Activated CD8-positive, alpha-beta T cell treated with anti-CD3 and anti-CD28 coated beads for 36 hours (primary cell): Measurements from ENCODE around the gene KDM4C. TPM values are rescaled to one million over a fixed set of nuclear protein-coding genes. Genes with fewer than 3 reads are reported as not detected.

Experiments
- ATAC-seq: fragments of 200-7000 bp; cut with Tn5 transposase; one replicate; pipeline ENCODE4 v1.10.0; 2021; ENCODE audit warnings: mild to moderate bottlenecking, moderate library complexity
- CTCF ChIA-PET: fragments of 350-600 bp; sonication (Branson Sonifier 250); formaldehyde crosslinking; loops from one replicate; lab custom pipeline; 2021; ENCODE audit warnings: antibody characterized with exemption; lab: Charles Lee
- POLR2A ChIA-PET: fragments of 350-600 bp; sonication (Branson Sonifier 250); formaldehyde crosslinking; loops from one replicate; lab custom pipeline; 2021; ENCODE audit warnings: antibody characterized with exemption; lab: Charles Lee
- DNase-seq: peaks from one replicate; pipeline ENCODE4 v3.0.0-alpha.2; 2020
- H3K27ac Mint-ChIP-seq: one replicate; pipeline ENCODE4 v1.8.0; 2021; ENCODE audit warnings: mild to moderate bottlenecking, mixed read lengths
- H3K27me3 Mint-ChIP-seq: one replicate; pipeline ENCODE4 v1.8.0; 2021; ENCODE audit warnings: mixed read lengths
- H3K36me3 Mint-ChIP-seq: one replicate; pipeline ENCODE4 v1.8.0; 2021; ENCODE audit warnings: low read depth, mixed read lengths
- H3K4me1 Mint-ChIP-seq: one replicate; pipeline ENCODE4 v1.8.0; 2021; ENCODE audit warnings: low read depth, mixed read lengths
- H3K4me3 Mint-ChIP-seq: one replicate; pipeline ENCODE4 v1.8.0; 2021; ENCODE audit warnings: mild to moderate bottlenecking, moderate library complexity, mixed read lengths
- H3K9me3 Mint-ChIP-seq: one replicate; pipeline ENCODE4 v1.8.0; 2021; ENCODE audit warnings: mixed read lengths
- CTCF ChIP-seq: fragments of 200-600 bp; IDR thresholded peaks from one replicate; pipeline ENCODE4 v1.8.0; 2022; ENCODE audit warnings: antibody characterized with exemption, mild to moderate bottlenecking
- intact Hi-C: fragments of 100-400 bp; cut with micrococcal nuclease; formaldehyde crosslinking; loops from one replicate; pipeline ENCODE4 v1.10.0; 2022
- total RNA-seq, 2 experiments: library from RNA; stranded (reverse); gene quantifications; one replicate each; pipeline ENCODE4 v1.2.3, GENCODE V29; 2021

Gene KDM4C
- total RNA-seq, 2 experiments from 2014 or later, result 31.1 to 32.9 TPM

DNA sequence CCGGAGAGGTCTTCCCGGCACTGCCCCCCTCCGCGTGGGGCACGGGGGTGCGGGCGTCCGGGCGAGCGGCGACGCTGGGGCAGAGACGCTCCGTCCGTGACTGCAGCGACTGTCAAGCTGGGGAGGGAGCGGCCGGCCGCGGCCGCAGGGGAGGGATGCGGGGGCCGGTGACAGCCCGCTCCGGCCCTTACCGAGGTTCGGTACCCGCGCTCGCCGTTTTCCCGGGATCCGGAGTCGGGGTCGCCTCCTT lies 400 bp downstream of the KDM4C start:
- peaks cover 3% of the 10 kb centered on the region for H3K9me3 Mint-ChIP-seq
- peak overlapping the region; percentile 99 for H3K27ac Mint-ChIP-seq
- ATAC-seq (peak; percentile 2), DNase-seq (no peak)
- CTCF ChIA-PET, result interaction anchor here (0.9 kb wide), 1 partner anchor 69 kb away, joined by 4 read pairs; no protein-coding TSS in a partner anchor
- POLR2A ChIA-PET, result interaction anchor here (1.0 to 4.3 kb wide), 9 partner anchors 9 to 345 kb away, joined by 3 to 28 read pairs (median 7); partner anchors contain the start of gene UHRF2
- intact Hi-C loops, result loop anchor here (5.0 kb wide), 1 partner anchor 76 kb away; no protein-coding TSS in a partner anchor
- H3K4me3 Mint-ChIP-seq, result peak overlapping the region; percentile 96
- peaks cover 27% of the 10 kb centered on the region for H3K4me1 Mint-ChIP-seq
- no peak for TF ChIP-seq CTCF
- H3K27me3 Mint-ChIP-seq, result no peaks in the 10 kb centered on the region
- peaks cover 10% of the 10 kb centered on the region for H3K36me3 Mint-ChIP-seq

- H3K27ac Mint-ChIP-seq, result peak overlapping the region; percentile 93
Observed at GRCh38 chr9:6758498-6759184, 868 bp downstream of the KDM4C start.

DNA sequence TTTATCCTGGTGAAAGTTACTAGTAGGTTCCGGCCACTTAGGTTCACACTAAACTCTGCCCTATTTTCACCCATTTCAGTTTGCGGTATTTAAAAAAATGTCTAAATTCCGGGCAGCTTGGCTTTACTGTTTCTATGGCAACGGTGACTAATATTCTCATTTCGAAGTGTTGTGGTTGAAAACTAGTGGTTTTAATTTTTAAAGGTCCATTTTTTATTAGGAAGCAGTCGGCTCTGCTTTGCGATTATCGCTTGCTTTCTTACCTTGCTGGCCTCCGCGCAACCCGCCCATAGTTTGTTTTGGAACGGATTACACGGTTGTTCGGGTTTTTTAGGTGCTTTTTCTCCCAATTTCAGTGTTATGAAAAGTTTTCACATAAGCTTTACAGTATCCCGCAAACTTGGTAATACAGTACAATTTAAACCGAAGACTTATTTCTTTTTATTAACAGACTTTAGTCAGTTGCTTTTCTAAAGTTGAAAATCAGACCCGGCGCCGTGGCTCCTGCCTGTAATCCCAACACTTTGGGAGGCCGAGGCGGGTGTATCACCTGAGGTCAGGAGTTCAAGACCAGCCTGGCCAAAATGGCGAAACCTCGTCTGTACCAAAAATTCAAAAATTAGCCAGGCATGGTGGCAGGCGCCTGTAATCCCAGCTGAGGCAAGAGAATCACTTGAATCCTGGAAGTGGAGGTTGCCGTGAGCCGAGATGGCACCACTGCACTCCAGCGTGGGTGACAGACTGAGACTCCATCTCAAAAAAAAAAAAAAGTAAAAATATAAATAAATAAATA lies 1.6 kb downstream of the KDM4C start:
- H3K9me3 Mint-ChIP-seq, result peaks cover 6% of the 10 kb centered on the region
- DNase-seq, result peak; percentile 48

More at GRCh38 chr9:6758498-6759184, 868 bp downstream of the KDM4C start:
- DNase-seq, result peak; percentile 76
- peaks cover 31% of the 10 kb centered on the region for H3K4me1 Mint-ChIP-seq
- ATAC-seq, result peak; percentile 29
- peaks cover 6% of the 10 kb centered on the region for H3K9me3 Mint-ChIP-seq
- H3K27me3 Mint-ChIP-seq, result no peaks in the 10 kb centered on the region
- H3K4me3 Mint-ChIP-seq, result peak overlapping the region; percentile 96
- TF ChIP-seq CTCF, result no peak
- CTCF ChIA-PET, result interaction anchor here (0.9 kb wide), 1 partner anchor 68 kb away, joined by 4 read pairs; no protein-coding TSS in a partner anchor
- peaks cover 13% of the 10 kb centered on the region for H3K36me3 Mint-ChIP-seq
- intact Hi-C loops, result loop anchor here (5.0 kb wide), 1 partner anchor 76 kb away; no protein-coding TSS in a partner anchor
- POLR2A ChIA-PET, result interaction anchor here (0.6 to 4.3 kb wide), 13 partner anchors 10 to 1759 kb away, joined by 3 to 28 read pairs (median 4); partner anchors contain the start of gene UHRF2

DNA sequence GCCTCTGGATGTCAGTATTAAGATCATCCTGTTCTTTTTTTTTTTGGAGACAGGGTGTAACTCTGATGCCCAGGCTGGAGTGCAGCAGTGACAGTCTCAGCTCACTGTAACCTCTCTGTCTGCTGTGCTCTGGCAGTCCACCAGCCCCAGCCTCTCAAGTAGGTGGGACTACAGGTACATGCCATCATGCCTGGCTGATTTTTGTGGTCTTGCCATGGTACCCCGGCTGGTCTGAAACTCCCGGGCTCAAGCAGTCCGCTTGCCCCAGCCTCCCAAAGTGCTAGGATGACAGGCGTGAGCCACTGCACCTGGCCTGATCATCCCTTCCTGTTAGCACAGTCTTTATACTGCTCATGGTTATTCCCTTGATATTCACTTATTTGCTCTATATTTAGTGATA lies 3.5 kb downstream of the KDM4C start:
- no peaks in the 10 kb centered on the region for H3K27me3 Mint-ChIP-seq
- H3K4me1 Mint-ChIP-seq, result peaks cover 53% of the 10 kb centered on the region
- no peak for ATAC-seq
- no peak for DNase-seq
- POLR2A ChIA-PET, result interaction anchor here (0.6 kb wide), 1 partner anchor 15 kb away, joined by 3 read pairs; no protein-coding TSS in a partner anchor
- H3K27ac Mint-ChIP-seq, result no peak overlapping the region
- CTCF ChIA-PET, result no interaction called here
- H3K4me3 Mint-ChIP-seq, result no peak overlapping the region
- TF ChIP-seq CTCF, result no peak
- H3K36me3 Mint-ChIP-seq, result peaks cover 13% of the 10 kb centered on the region
- peaks cover 6% of the 10 kb centered on the region for H3K9me3 Mint-ChIP-seq
- intact Hi-C loops, result loop anchor here (10.0 kb wide), 1 partner anchor 113 kb away; no protein-coding TSS in a partner anchor

More for the DNA sequence above, 1.6 kb downstream of the KDM4C start:
- no peak for TF ChIP-seq CTCF
- intact Hi-C loops, result loop anchor here (5.0 kb wide), 1 partner anchor 77 kb away; no protein-coding TSS in a partner anchor
- Mint-ChIP-seq H3K27me3 (no peaks in the 10 kb centered on the region), H3K27ac (peak overlapping the region; percentile 93), H3K36me3 (peaks cover 13% of the 10 kb centered on the region), H3K4me3 (peak overlapping the region; percentile 96), H3K4me1 (peaks cover 38% of the 10 kb centered on the region)
- POLR2A ChIA-PET, result interaction anchor here (0.6 to 4.3 kb wide), 12 partner anchors 10 to 1760 kb away, joined by 3 to 28 read pairs (median 4); partner anchors contain the start of gene UHRF2
- peak; percentile 5 for ATAC-seq
- CTCF ChIA-PET, result no interaction called here
